HEK293 (cell line): ENCODE measurements around the gene GCC2.
"Not testable (repeated sequence)": the region's sequence is repeated elsewhere in the genome, so short reads cannot be mapped to it uniquely, and the experiment has no call there.

Experiments used
- CTCF ChIA-PET: fragments of 350-600 bp; formaldehyde crosslinking; extraction: SDS; loops from one replicate; lab custom pipeline; 2021; ENCODE audit warnings: antibody characterized with exemption; lab: Yijun Ruan, JAX
- POLR2A ChIA-PET: fragments of 300-600 bp; formaldehyde crosslinking; extraction: SDS; loops from one replicate; lab custom pipeline; 2020; ENCODE audit warnings: antibody characterized with exemption, inconsistent platforms; lab: Yijun Ruan, JAX
- H3K27ac ChIP-seq: fragments of 200-500 bp; sonication (Bioruptor generic); 2 replicates; pipeline ENCODE4 v1.5.1; 2014; ENCODE audit warnings: low read depth, low read length, control low read depth, inconsistent platforms; ENCODE audit errors: extremely low read depth
- H3K36me3 ChIP-seq, 2 experiments: fragments of 200-500 bp in 1 of 2; sonication (Bioruptor generic) in 1 of 2; 1 replicate in 1 of 2; 2 replicates in 1 of 2; pipeline ENCODE4 v1.5.1; 2014 to 2017; ENCODE audit warnings: inconsistent platforms in 2 of 2, low read length in 2 of 2; ENCODE audit not compliant: control insufficient read depth in 2 of 2, insufficient read depth in 1 of 2
- H3K4me1 ChIP-seq: fragments of 200-500 bp; sonication (Bioruptor generic); 2 replicates; pipeline ENCODE4 v1.5.1; 2014; ENCODE audit warnings: mild to moderate bottlenecking, low read length, inconsistent platforms; ENCODE audit not compliant: control insufficient read depth, insufficient read depth
- H3K4me3 ChIP-seq: 2 replicates; pipeline ENCODE4 v1.5.1; 2011; ENCODE audit warnings: low read depth, mild to moderate bottlenecking, control low read depth, low read length, moderate library complexity
- H3K9me3 ChIP-seq: fragments of 200-500 bp; sonication (Bioruptor generic); 2 replicates; pipeline ENCODE4 v1.5.1; 2014; ENCODE audit warnings: low read depth, low read length, inconsistent platforms; ENCODE audit not compliant: control insufficient read depth, insufficient read depth
- KLF1 ChIP-seq: fragments of 450-650 bp; formaldehyde crosslinking; IDR thresholded peaks from 2 replicates; pipeline ENCODE4 v1.5.1; 2016; ENCODE audit warnings: missing biosample characterization, missing genetic modification characterization
- KLF16 ChIP-seq: fragments of 450-650 bp; formaldehyde crosslinking; IDR thresholded peaks from 2 replicates; pipeline ENCODE4 v1.5.1; 2017; ENCODE audit warnings: missing biosample characterization, missing genetic modification characterization
- KLF7 ChIP-seq: fragments of 450-650 bp; formaldehyde crosslinking; IDR thresholded peaks from 2 replicates; pipeline ENCODE4 v1.5.1; 2016; ENCODE audit warnings: missing biosample characterization, missing genetic modification characterization, borderline replicate concordance
- KLF9 ChIP-seq: fragments of 450-650 bp; formaldehyde crosslinking; IDR thresholded peaks from 2 replicates; pipeline ENCODE4 v1.5.1; 2016; ENCODE audit warnings: missing biosample characterization, missing genetic modification characterization, low read depth
- MYNN ChIP-seq: fragments of 450-650 bp; formaldehyde crosslinking; IDR thresholded peaks from 2 replicates; pipeline ENCODE4 v1.5.1; 2016; ENCODE audit warnings: missing biosample characterization, missing genetic modification characterization, borderline replicate concordance
- PRDM6 ChIP-seq: fragments of 450-650 bp; formaldehyde crosslinking; IDR thresholded peaks from 2 replicates; pipeline ENCODE4 v1.5.1; 2017; ENCODE audit warnings: missing biosample characterization, missing genetic modification characterization
- REPIN1 ChIP-seq: fragments of 450-650 bp; formaldehyde crosslinking; IDR thresholded peaks from 2 replicates; pipeline ENCODE4 v1.5.1; 2017; ENCODE audit warnings: missing biosample characterization, missing genetic modification characterization, low read depth
- ZBTB1 ChIP-seq: fragments of 450-650 bp; formaldehyde crosslinking; IDR thresholded peaks from 2 replicates; pipeline ENCODE4 v1.5.1; 2016; ENCODE audit warnings: missing biosample characterization, missing genetic modification characterization
- ZBTB49 ChIP-seq: fragments of 450-650 bp; formaldehyde crosslinking; IDR thresholded peaks from 2 replicates; pipeline ENCODE4 v1.5.1; 2016; ENCODE audit warnings: missing biosample characterization, missing genetic modification characterization, low read depth
- ZEB2 ChIP-seq: fragments of 450-650 bp; formaldehyde crosslinking; IDR thresholded peaks from 2 replicates; pipeline ENCODE4 v1.5.1; 2016; ENCODE audit warnings: missing biosample characterization, missing genetic modification characterization
- ZFP37 ChIP-seq: fragments of 450-650 bp; formaldehyde crosslinking; IDR thresholded peaks from 2 replicates; pipeline ENCODE4 v1.5.1; 2016; ENCODE audit warnings: missing biosample characterization, missing genetic modification characterization
- ZFP69B ChIP-seq: fragments of 450-650 bp; formaldehyde crosslinking; IDR thresholded peaks from 2 replicates; pipeline ENCODE4 v1.5.1; 2016; ENCODE audit warnings: missing biosample characterization, missing genetic modification characterization
- ZNF138 ChIP-seq: fragments of 450-650 bp; formaldehyde crosslinking; IDR thresholded peaks from 2 replicates; pipeline ENCODE4 v1.5.1; 2016; ENCODE audit warnings: missing biosample characterization, missing genetic modification characterization, borderline replicate concordance
- ZNF140 ChIP-seq: fragments of 450-650 bp; formaldehyde crosslinking; IDR thresholded peaks from 2 replicates; pipeline ENCODE4 v1.5.1; 2016; ENCODE audit warnings: missing biosample characterization, missing genetic modification characterization
- ZNF175 ChIP-seq: fragments of 450-650 bp; formaldehyde crosslinking; IDR thresholded peaks from 2 replicates; pipeline ENCODE4 v1.5.1; 2016; ENCODE audit warnings: missing biosample characterization, missing genetic modification characterization
- ZNF23 ChIP-seq: fragments of 450-650 bp; formaldehyde crosslinking; IDR thresholded peaks from 2 replicates; pipeline ENCODE4 v1.5.1; 2016; ENCODE audit warnings: missing biosample characterization, missing genetic modification characterization, borderline replicate concordance
- ZNF24 ChIP-seq: fragments of 450-650 bp; formaldehyde crosslinking; IDR thresholded peaks from 2 replicates; pipeline ENCODE4 v1.5.1; 2016; ENCODE audit warnings: missing biosample characterization, missing genetic modification characterization
- ZNF292 ChIP-seq: fragments of 450-650 bp; formaldehyde crosslinking; IDR thresholded peaks from 2 replicates; pipeline ENCODE4 v1.5.1; 2016; ENCODE audit warnings: low read depth, missing biosample characterization, missing genetic modification characterization, borderline replicate concordance
- ZNF302 ChIP-seq: fragments of 450-650 bp; formaldehyde crosslinking; IDR thresholded peaks from 2 replicates; pipeline ENCODE4 v1.5.1; 2016; ENCODE audit warnings: missing biosample characterization, missing genetic modification characterization, low read depth
- ZNF350 ChIP-seq: fragments of 450-650 bp; formaldehyde crosslinking; IDR thresholded peaks from 2 replicates; pipeline ENCODE4 v1.5.0; 2017; ENCODE audit warnings: missing biosample characterization, mild to moderate bottlenecking, missing genetic modification characterization
- ZNF366 ChIP-seq: fragments of 450-650 bp; formaldehyde crosslinking; conservative IDR thresholded peaks from 2 replicates; pipeline ENCODE4 v1.5.1; 2016; ENCODE audit warnings: missing biosample characterization, missing genetic modification characterization
- ZNF398 ChIP-seq: fragments of 450-650 bp; formaldehyde crosslinking; IDR thresholded peaks from 2 replicates; pipeline ENCODE4 v1.5.1; 2017; ENCODE audit warnings: missing biosample characterization, missing genetic modification characterization
- ZNF416 ChIP-seq: fragments of 450-650 bp; formaldehyde crosslinking; IDR thresholded peaks from 2 replicates; pipeline ENCODE4 v1.5.1; 2016; ENCODE audit warnings: missing biosample characterization, missing genetic modification characterization
- ZNF48 ChIP-seq: fragments of 450-650 bp; formaldehyde crosslinking; IDR thresholded peaks from 2 replicates; pipeline ENCODE4 v1.5.1; 2016; ENCODE audit warnings: missing biosample characterization, missing genetic modification characterization
- ZNF585B ChIP-seq: fragments of 450-650 bp; formaldehyde crosslinking; IDR thresholded peaks from 2 replicates; pipeline ENCODE4 v1.5.1; 2016; ENCODE audit warnings: missing biosample characterization, missing genetic modification characterization
- ZNF624 ChIP-seq: fragments of 450-650 bp; formaldehyde crosslinking; IDR thresholded peaks from 2 replicates; pipeline ENCODE4 v1.5.1; 2017; ENCODE audit warnings: missing biosample characterization, missing genetic modification characterization
- ZNF654 ChIP-seq: fragments of 450-650 bp; formaldehyde crosslinking; IDR thresholded peaks from 2 replicates; pipeline ENCODE4 v1.5.1; 2016; ENCODE audit warnings: low read depth, missing biosample characterization, missing genetic modification characterization
- ZNF677 ChIP-seq: fragments of 450-650 bp; IDR thresholded peaks from 2 replicates; pipeline ENCODE4 v1.5.0; 2018; ENCODE audit warnings: missing biosample characterization, mild to moderate bottlenecking, missing genetic modification characterization, moderate library complexity
- ZNF768 ChIP-seq: fragments of 450-650 bp; formaldehyde crosslinking; IDR thresholded peaks from 2 replicates; pipeline ENCODE4 v1.5.1; 2018; ENCODE audit warnings: missing biosample characterization, mild to moderate bottlenecking, missing genetic modification characterization
- ZNF830 ChIP-seq: fragments of 450-650 bp; IDR thresholded peaks from 2 replicates; pipeline ENCODE4 v1.5.0; 2018; ENCODE audit warnings: missing biosample characterization, missing genetic modification characterization, low read depth, mild to moderate bottlenecking, moderate library complexity

Gene GCC2

GRCh38 chr2:108451976-108452375 lies 3.0 kb downstream of the GCC2 start:
- TF ChIP-seq ZFP69B (tag by site-specific recombination), result no peak
- TF ChIP-seq ZNF768 (tag by site-specific recombination), result no peak
- TF ChIP-seq KLF16 (tag by site-specific recombination), result no peak
- TF ChIP-seq ZNF585B (tag by site-specific recombination), result no peak
- TF ChIP-seq ZNF23 (tag by site-specific recombination), result no peak
- TF ChIP-seq ZNF302, result no peak
- TF ChIP-seq ZBTB49 (tag by site-specific recombination), result no peak
- TF ChIP-seq ZNF350 (tag by site-specific recombination), result no peak
- no peak for TF ChIP-seq ZNF366
- no peak for TF ChIP-seq REPIN1 (tag by site-specific recombination)
- no peak for TF ChIP-seq ZNF48 (tag by site-specific recombination)
- no peak for TF ChIP-seq ZNF654 (tag by site-specific recombination)
- TF ChIP-seq ZFP37 (tag by site-specific recombination), result no peak
- TF ChIP-seq KLF7, result no peak
- no peak for TF ChIP-seq ZNF24 (tag by site-specific recombination)
- TF ChIP-seq, all 188 proteins: peak for 0
- POLR2A ChIA-PET, result no interaction called here

GRCh38 chr2:108453530-108453929 lies 4.5 kb downstream of the GCC2 start:
- H3K27ac ChIP-seq, H3K4me1 ChIP-seq, CTCF ChIA-PET, H3K9me3 ChIP-seq, POLR2A ChIA-PET, H3K4me3 ChIP-seq: not testable (repeated sequence)
- H3K36me3 ChIP-seq, result peaks cover 58 to 77% of the 10 kb centered on the region in 2 experiments

More at GRCh38 chr2:108451976-108452375, 3.0 kb downstream of the GCC2 start:
- H3K27ac ChIP-seq, result no peak overlapping the region
- no peak overlapping the region for H3K4me3 ChIP-seq
- H3K4me1 ChIP-seq, result no peaks in the 10 kb centered on the region
- H3K36me3 ChIP-seq, result peaks cover 47 to 61% of the 10 kb centered on the region in 2 experiments
- CTCF ChIA-PET, result no interaction called here
- no peaks in the 10 kb centered on the region for H3K9me3 ChIP-seq

- no peak overlapping the region for H3K4me3 ChIP-seq
- ChIA-PET CTCF (no interaction called here), POLR2A (no interaction called here)
- H3K9me3 ChIP-seq, result no peaks in the 10 kb centered on the region; the same call in 1 of the 2 replicates
- H3K4me1 ChIP-seq, result no peaks in the 10 kb centered on the region
- H3K27ac ChIP-seq, result no peak overlapping the region
- H3K36me3 ChIP-seq, result peaks cover 61 to 84% of the 10 kb centered on the region in 2 experiments
- no peak for TF ChIP-seq PRDM6 (tag by site-specific recombination)
- TF ChIP-seq KLF9 (tag by site-specific recombination), result no peak
- TF ChIP-seq ZNF677 (tag by site-specific recombination), result no peak
- no peak for TF ChIP-seq ZNF175 (tag by site-specific recombination)
- TF ChIP-seq ZNF654 (tag by site-specific recombination), result no peak
- TF ChIP-seq ZEB2 (tag by site-specific recombination), result no peak
- no peak for TF ChIP-seq ZBTB1 (tag by site-specific recombination)
- no peak for TF ChIP-seq ZNF140 (tag by site-specific recombination)
- no peak for TF ChIP-seq ZNF398 (tag by site-specific recombination)
- no peak for TF ChIP-seq ZNF416
- no peak for TF ChIP-seq ZNF138 (tag by site-specific recombination)
- no peak for TF ChIP-seq ZNF624 (tag by site-specific recombination)
- TF ChIP-seq KLF1 (tag by site-specific recombination), result no peak
- TF ChIP-seq ZNF292 (tag by site-specific recombination), result no peak
- TF ChIP-seq MYNN, result no peak
- TF ChIP-seq ZNF830 (tag by site-specific recombination), result no peak
These were observed 5.4 kb downstream of the GCC2 start for GRCh38 chr2:108454440-108454839.
